Measurements from ENCODE around the gene MAEL. TPM values are rescaled to one million over a fixed set of nuclear protein-coding genes. Genes with fewer than 3 reads are reported as not detected.

The MAEL gene
- total and polyA plus RNA-seq, 2 of the 8 experiments (the other 6 are each of a cell fraction or from before 2014, with no cell fraction given), result 0.03 TPM; not detected in 1

- no peak overlapping the region for H3K4me3 ChIP-seq (ENCODE audit: extremely low read depth in 1 of 4, insufficient read depth in 2 of 4, low read depth in 3 of 4, low read length in 4 of 4)
- no peak overlapping the region for H2BK5ac ChIP-seq (ENCODE audit: low read depth, low read length)
- no peak overlapping the region for H2BK12ac ChIP-seq (ENCODE audit: low read depth, low read length)
- no peak for DNase-seq (ENCODE audit: low read depth in 1 of 2, low spot score in 2 of 2)
- H3K14ac ChIP-seq (ENCODE audit: insufficient read length), result no peak overlapping the region
- no peak overlapping the region for H2BK15ac ChIP-seq (ENCODE audit: low read length)
- H3K79me2 ChIP-seq (ENCODE audit: control insufficient read depth in 1 of 2, insufficient read depth in 2 of 2, low read length in 2 of 2), result no peaks in the 10 kb centered on the region
- H3K4me1 ChIP-seq (replicated peaks in 1 of 4; ENCODE audit: control insufficient read depth in 3 of 4, insufficient read depth in 4 of 4, low read length in 3 of 4), result no peaks in the 10 kb centered on the region
- H3K9ac ChIP-seq (replicated peaks in 1 of 4; ENCODE audit: extremely low read depth in 1 of 4, low read depth in 3 of 4, low read length in 3 of 4), result no peak overlapping the region
- no peak overlapping the region for H3K27ac ChIP-seq (ENCODE audit: low read depth, low read length)
- no peak overlapping the region for H2BK20ac ChIP-seq (ENCODE audit: low read length)
- H4K91ac ChIP-seq (replicated peaks; ENCODE audit: insufficient read length, low read length), result no peak overlapping the region
- H2AK5ac ChIP-seq (ENCODE audit: low read depth, low read length), result no peak overlapping the region
- no peaks in the 10 kb centered on the region for H3K36me3 ChIP-seq (ENCODE audit: control insufficient read depth in 2 of 4, insufficient read depth in 4 of 4, low read length in 3 of 4)
- ChIA-PET CTCF (ENCODE audit: partially characterized antibody) (no interaction called here), POLR2A (ENCODE audit: partially characterized antibody) (no interaction called here)
- no peaks in the 10 kb centered on the region for H4K20me1 ChIP-seq (replicated peaks in 1 of 2; ENCODE audit: control insufficient read depth in 1 of 2, insufficient read depth in 2 of 2, low read length in 2 of 2)
- no peaks in the 10 kb centered on the region for H3K79me1 ChIP-seq (ENCODE audit: low read depth, low read length)
- no peak overlapping the region for H3K56ac ChIP-seq (replicated peaks; ENCODE audit: insufficient read length, low read depth, low read length)
- H3K9me3 ChIP-seq (ENCODE audit: insufficient read depth in 2 of 2, low read depth in 1 of 2, low read length in 1 of 2), result no peaks in the 10 kb centered on the region
- no peak overlapping the region for H3K18ac ChIP-seq (ENCODE audit: extremely low read depth, low read length)
- H2BK120ac ChIP-seq (replicated peaks; ENCODE audit: low read depth, low read length), result no peak overlapping the region
- no peak overlapping the region for H3K4me2 ChIP-seq (ENCODE audit: insufficient read depth in 1 of 2, low read depth in 2 of 2, low read length in 2 of 2)
- no peak for TF ChIP-seq GABPA (IDR thresholded peaks at IDR 0.05; ENCODE audit: borderline replicate concordance, insufficient read depth, low read length)
- no peak for TF ChIP-seq FOSL1 (IDR thresholded peaks at IDR 0.05; ENCODE audit: insufficient read depth, low read depth, low read length)
- no peak for TF ChIP-seq RFX5 (IDR thresholded peaks at IDR 0.05; ENCODE audit: borderline replicate concordance, low read depth, low read length)
- WGBS, 2 experiments (ENCODE audit: extremely low coverage in 1 of 2, insufficient coverage in 1 of 2, insufficient read length in 1 of 2, insufficient replicate concordance in 2 of 2, low coverage in 1 of 2, low lambda C conversion rate in 2 of 2, missing lambda C conversion rate in 1 of 2), result 90% methylated on average over 2 of the region's 2 CpGs; no CpG with 5 or more reads in 1 of the 2 experiments
- no peak overlapping the region for H3K23ac ChIP-seq (ENCODE audit: insufficient read length)
- no peak for FAIRE-seq
- H4K5ac ChIP-seq (ENCODE audit: insufficient read length, low read depth, low read length), result no peak overlapping the region
- no peak overlapping the region for H2AFZ ChIP-seq (ENCODE audit: low read length)
- H4K8ac ChIP-seq (ENCODE audit: extremely low read depth, insufficient read depth, low read length), result no peak overlapping the region
- no peaks in the 10 kb centered on the region for H3K27me3 ChIP-seq (replicated peaks in 1 of 4; ENCODE audit: control insufficient read depth in 3 of 4, extremely low read depth in 1 of 4, insufficient read depth in 3 of 4, low read length in 3 of 4)
- no peaks in the 10 kb centered on the region for H3K23me2 ChIP-seq (ENCODE audit: low read depth, low read length)
- H3K4ac ChIP-seq (replicated peaks; ENCODE audit: insufficient read length, low read depth, low read length), result no peak overlapping the region
These were observed 13.3 kb downstream of the MAEL start for GRCh38 chr1:167002354-167002753.

Measured in H1 (cell line).